Mammary epithelial cell (primary cell): Measurements from ENCODE around the gene CD300LG.

ENCODE experiments used
- CTCF ChIP-seq, 2 donors: IDR thresholded peaks in 1 of 2; conservative IDR thresholded peaks in 1 of 2; 2 replicates each; pipeline ENCODE4 v1.5.1; 2011 to 2012; ENCODE audit warnings: inconsistent platforms in 2 of 2, low read length in 2 of 2, mild to moderate bottlenecking in 2 of 2, control low read depth in 1 of 2, low read depth in 1 of 2; ENCODE audit not compliant: insufficient read depth in 1 of 2; ENCODE audit errors: extremely low read depth in 1 of 2
- EZH2 ChIP-seq: IDR thresholded peaks from 2 replicates; pipeline ENCODE4 v1.6.1; 2012; ENCODE audit warnings: low read length, inconsistent platforms, borderline replicate concordance

GRCh38 chr17:43871946-43872690 is 25.1 kb downstream of the CD300LG start:
- TF ChIP-seq CTCF (conservative IDR thresholded peaks at IDR 0.05 in 1 of 2, IDR thresholded peaks at IDR 0.05 in 1 of 2; ENCODE audit: extremely low read depth in 1 of 2, insufficient read depth in 1 of 2, low read depth in 1 of 2, low read length in 2 of 2): no peak
- TF ChIP-seq EZH2: no peak
